Measurements from ENCODE around the gene SYNPO2.

GRCh38 chr4:118941799-118942198 lies 53.1 kb downstream of the SYNPO2 start:
- TF ChIP-seq POLR2AphosphoS5 (IDR thresholded peaks at IDR 0.05): no peak
- no peak for TF ChIP-seq CTCF (IDR thresholded peaks at IDR 0.05)
- TF ChIP-seq POLR2A (IDR thresholded peaks at IDR 0.05): no peak
